ENCODE data around the gene OR5M11. TPM values are rescaled to one million over a fixed set of nuclear protein-coding genes. Genes with fewer than 3 reads are reported as not detected.
"Not testable (repeated sequence)": the region's sequence is repeated elsewhere in the genome, so short reads cannot be mapped to it uniquely, and the experiment has no call there.

Gene OR5M11
- not detected for polyA plus RNA-seq (ENCODE audit: low read depth in 6 of 6)

GRCh38 chr11:56543157-56543556 lies at the start of gene OR5M11:
Gene OR5M11 (minus strand): TSS chr11:56543257. CDS start chr11:56543257, 0 bp downstream.
- H3K27me3 Mint-ChIP-seq = no peaks in the 10 kb centered on the region
- H3K27ac Mint-ChIP-seq = peak within 1 kb of the TSS in 1 of 6 donors; percentile 14
- H3K36me3 Mint-ChIP-seq = no peaks in the 10 kb centered on the region

DNA sequence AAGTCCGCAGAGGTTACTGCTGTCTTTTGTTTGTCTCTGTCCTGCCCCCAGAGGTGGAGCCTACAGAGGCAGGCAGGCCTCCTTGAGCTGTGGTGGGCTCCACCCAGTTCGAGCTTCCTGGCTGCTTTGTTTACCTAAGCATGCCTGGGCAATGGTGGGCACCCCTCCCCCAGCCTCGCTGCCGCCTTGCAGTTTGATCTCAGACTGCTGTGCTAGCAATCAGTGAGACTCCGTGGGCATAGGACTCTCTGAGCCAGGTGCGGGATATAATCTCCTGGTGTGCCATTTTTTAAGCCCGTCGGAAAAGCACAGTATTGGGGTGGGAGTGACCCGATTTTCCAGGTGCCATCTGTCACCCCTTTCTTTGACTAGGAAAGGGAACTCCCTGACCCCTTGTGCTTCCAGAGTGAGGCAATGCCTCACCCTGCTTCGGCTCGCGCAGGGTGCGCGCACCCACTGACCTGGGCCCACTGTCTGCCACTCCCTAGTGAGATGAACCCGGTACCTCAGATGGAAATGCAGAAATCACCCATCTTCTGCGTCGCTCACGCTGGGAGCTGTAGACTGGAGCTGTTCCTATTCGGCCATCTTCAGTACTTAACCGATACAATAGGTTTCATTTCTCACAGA lies 49.1 kb upstream of the OR5M11 start:
- H3K27me3 Mint-ChIP-seq; H3K27ac Mint-ChIP-seq; H3K36me3 Mint-ChIP-seq; DNase-seq; H3K4me3 Mint-ChIP-seq; H3K4me1 Mint-ChIP-seq; ATAC-seq (ENCODE audit: low read depth in 2 of 2): not testable (repeated sequence)
- H3K9me3 Mint-ChIP-seq = peaks cover 0 to 13% (median 4%) of the 10 kb centered on the region in 7 donors

More at GRCh38 chr11:56543157-56543556, at the start of gene OR5M11:
- ATAC-seq (ENCODE audit: low read depth in 2 of 2) (no peak), DNase-seq (no peak)
- Mint-ChIP-seq H3K4me1 (no peaks in the 10 kb centered on the region), H3K9me3 (peaks cover 2 to 18% (median 11%) of the 10 kb centered on the region in 7 donors), H3K4me3 (no peak within 1 kb of the TSS)

DNA sequence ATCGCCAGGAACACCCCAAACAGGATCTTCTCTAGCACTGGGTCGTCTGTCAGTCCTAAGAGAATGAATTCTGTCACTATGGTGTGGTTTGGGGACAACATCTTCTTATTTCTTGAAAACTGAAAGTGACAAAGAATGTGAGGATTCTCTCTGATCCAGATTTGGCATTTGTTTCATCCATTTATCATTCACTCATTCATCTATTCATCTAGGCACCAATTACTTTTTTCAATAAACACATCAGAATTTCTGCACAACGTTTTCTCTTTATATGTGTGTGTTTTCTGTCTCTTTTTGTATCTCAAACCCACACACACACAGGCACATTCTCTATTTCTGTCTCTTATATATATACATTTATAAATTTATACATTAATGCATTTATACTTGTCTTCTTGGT lies 34.6 kb upstream of the OR5M11 start, which contains the start of gene OR5M10:
Gene OR5M10, minus strand, starts transcription at position 101 of the 400 bp plus-strand sequence. Its CDS starts 0 bp downstream, at position 101.
- no peak for DNase-seq
- Mint-ChIP-seq H3K27ac (no peak within 1 kb of the TSS), H3K9me3 (peaks cover 0 to 11% (median 2%) of the 10 kb centered on the region in 7 donors), H3K27me3 (no peaks in the 10 kb centered on the region), H3K4me3 (no peak within 1 kb of the TSS), H3K4me1 (no peaks in the 10 kb centered on the region), H3K36me3 (no peaks in the 10 kb centered on the region)
- no peak for ATAC-seq (ENCODE audit: low read depth in 2 of 2)

GRCh38 chr11:56558574-56558973 lies 15.5 kb upstream of the OR5M11 start:
- Mint-ChIP-seq H3K27ac (no peak overlapping the region), H3K27me3 (no peaks in the 10 kb centered on the region), H3K9me3 (peaks cover 0 to 20% (median 11%) of the 10 kb centered on the region in 7 donors), H3K4me1 (no peaks in the 10 kb centered on the region), H3K4me3 (no peak overlapping the region), H3K36me3 (no peaks in the 10 kb centered on the region)
- no peak for ATAC-seq (ENCODE audit: low read depth in 2 of 2)
- no peak for DNase-seq

GRCh38 chr11:56554691-56555090 lies 11.6 kb upstream of the OR5M11 start:
- H3K27me3 Mint-ChIP-seq; H3K27ac Mint-ChIP-seq; ATAC-seq (ENCODE audit: low read depth in 2 of 2); H3K4me1 Mint-ChIP-seq; DNase-seq; H3K36me3 Mint-ChIP-seq: not testable (repeated sequence)
- Mint-ChIP-seq H3K4me3 (peak overlapping the region in 1 of 8 donors; percentile 48), H3K9me3 (peaks cover 0 to 12% (median 7%) of the 10 kb centered on the region in 7 donors)

DNA sequence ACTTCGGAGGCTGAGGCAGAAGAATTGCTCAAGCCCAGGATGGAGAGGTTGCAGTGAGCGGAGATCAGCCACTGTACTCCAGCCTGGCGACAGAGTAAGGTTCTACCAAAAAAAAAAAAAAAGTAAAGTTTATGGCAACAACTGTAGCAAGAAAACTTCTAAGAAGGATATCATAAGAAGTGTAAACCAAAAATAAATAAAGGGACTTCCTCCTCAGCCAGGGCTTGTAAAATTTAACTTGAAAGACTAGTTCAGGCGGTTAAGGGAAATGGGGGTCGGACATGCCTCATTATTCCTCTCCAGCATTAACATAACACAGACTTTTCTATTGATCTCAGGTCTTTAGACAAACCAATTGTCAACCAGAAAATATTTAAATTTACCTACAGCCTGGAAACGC lies 2.5 kb upstream of the OR5M11 start:
- Mint-ChIP-seq H3K27me3 (no peaks in the 10 kb centered on the region), H3K9me3 (peaks cover 0 to 18% (median 11%) of the 10 kb centered on the region in 7 donors), H3K27ac (no peak overlapping the region), H3K4me3 (no peak overlapping the region), H3K36me3 (no peaks in the 10 kb centered on the region), H3K4me1 (no peaks in the 10 kb centered on the region)
- DNase-seq (no peak), ATAC-seq (ENCODE audit: low read depth in 2 of 2) (no peak)

GRCh38 chr11:56543739-56544138 lies 682 bp upstream of the OR5M11 start:
- Mint-ChIP-seq H3K4me3 (no peak overlapping the region), H3K27ac (peak overlapping the region in 1 of 6 donors; percentile 14), H3K9me3 (peaks cover 0 to 20% (median 11%) of the 10 kb centered on the region in 7 donors), H3K4me1 (no peaks in the 10 kb centered on the region), H3K36me3 (no peaks in the 10 kb centered on the region), H3K27me3 (no peaks in the 10 kb centered on the region)
- ATAC-seq (ENCODE audit: low read depth in 2 of 2) = no peak
- DNase-seq = no peak

GRCh38 chr11:56533054-56533740 lies 9.9 kb downstream of the OR5M11 start:
- DNase-seq (no peak), ATAC-seq (ENCODE audit: low read depth in 2 of 2) (no peak)
- H3K4me1 Mint-ChIP-seq = no peaks in the 10 kb centered on the region
- H3K9me3 Mint-ChIP-seq = peaks cover 0 to 5% (median 3%) of the 10 kb centered on the region in 7 donors
- no peak overlapping the region for H3K27ac Mint-ChIP-seq
- no peak overlapping the region for H3K4me3 Mint-ChIP-seq
- H3K27me3 Mint-ChIP-seq = no peaks in the 10 kb centered on the region
- H3K36me3 Mint-ChIP-seq = no peaks in the 10 kb centered on the region

DNA sequence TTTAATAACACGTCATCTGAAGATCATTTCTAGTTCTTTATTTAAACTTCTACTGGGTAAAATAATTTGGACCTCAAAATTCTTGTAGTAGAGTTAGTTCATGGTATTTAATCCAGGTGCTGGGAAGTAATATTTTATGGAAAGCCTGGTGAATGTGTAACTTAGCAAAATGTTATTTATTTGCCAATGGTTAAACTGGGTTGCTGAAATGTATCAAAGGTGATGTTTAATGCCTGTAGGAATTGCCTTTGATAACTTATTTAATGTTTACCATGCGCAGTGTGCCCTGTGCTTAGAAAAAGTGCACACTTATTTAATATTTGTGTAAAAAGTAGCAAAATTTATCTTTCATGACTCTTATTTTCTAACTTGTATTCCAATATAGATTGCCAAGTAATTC lies 11.2 kb downstream of the OR5M11 start:
- no peak for ATAC-seq (ENCODE audit: low read depth in 2 of 2)
- Mint-ChIP-seq H3K9me3 (peaks cover 0 to 5% (median 3%) of the 10 kb centered on the region in 7 donors), H3K4me3 (no peak overlapping the region), H3K4me1 (no peaks in the 10 kb centered on the region), H3K27me3 (no peaks in the 10 kb centered on the region), H3K36me3 (no peaks in the 10 kb centered on the region), H3K27ac (no peak overlapping the region)
- no peak for DNase-seq

- H3K27ac Mint-ChIP-seq = no peak overlapping the region
- no peak overlapping the region for H3K4me3 Mint-ChIP-seq
- no peaks in the 10 kb centered on the region for H3K27me3 Mint-ChIP-seq
- DNase-seq = no peak
- ATAC-seq (ENCODE audit: low read depth in 2 of 2) = no peak
- H3K36me3 Mint-ChIP-seq = no peaks in the 10 kb centered on the region
- H3K9me3 Mint-ChIP-seq = peaks cover 0 to 8% (median 2%) of the 10 kb centered on the region in 7 donors
- no peaks in the 10 kb centered on the region for H3K4me1 Mint-ChIP-seq
Measured at GRCh38 chr11:56522008-56522407, 21.0 kb downstream of the OR5M11 start.

- H3K27ac Mint-ChIP-seq = peak overlapping the region in 1 of 6 donors; percentile 72
- peaks cover 0 to 5% (median 0%) of the 10 kb centered on the region in 7 donors for H3K9me3 Mint-ChIP-seq
- no peak for ATAC-seq (ENCODE audit: low read depth in 2 of 2)
- no peak overlapping the region for H3K4me3 Mint-ChIP-seq
- H3K36me3 Mint-ChIP-seq = no peaks in the 10 kb centered on the region
- no peaks in the 10 kb centered on the region for H3K27me3 Mint-ChIP-seq
- no peaks in the 10 kb centered on the region for H3K4me1 Mint-ChIP-seq
- DNase-seq = no peak
Measured at GRCh38 chr11:56513280-56513679, 29.8 kb downstream of the OR5M11 start.

DNA sequence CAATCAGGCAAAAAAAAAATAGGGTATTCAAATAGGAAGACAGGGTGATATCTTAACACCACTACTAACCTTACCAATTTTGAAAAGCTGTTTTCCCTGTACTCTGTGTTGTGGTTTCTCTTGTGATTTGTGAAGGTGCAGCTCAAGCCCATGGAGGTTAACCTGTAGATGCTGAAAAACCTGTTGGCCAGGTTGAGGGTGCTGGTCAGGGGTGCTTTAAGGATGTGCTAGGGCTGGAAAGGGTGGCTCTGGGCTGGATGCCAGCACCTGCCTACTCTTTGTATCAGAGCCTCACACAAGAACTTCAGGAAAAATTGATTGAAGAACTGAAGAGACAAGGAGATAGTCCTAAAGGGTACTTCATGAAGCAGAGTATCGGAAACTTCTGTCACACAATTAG lies 33.6 kb downstream of the OR5M11 start:
- H3K9me3 Mint-ChIP-seq = peaks cover 0 to 5% (median 3%) of the 10 kb centered on the region in 7 donors
- H3K4me1 Mint-ChIP-seq = no peaks in the 10 kb centered on the region
- DNase-seq = no peak
- H3K27ac Mint-ChIP-seq = no peak overlapping the region
- no peak for ATAC-seq (ENCODE audit: low read depth in 2 of 2)
- H3K4me3 Mint-ChIP-seq = no peak overlapping the region
- H3K27me3 Mint-ChIP-seq = no peaks in the 10 kb centered on the region
- H3K36me3 Mint-ChIP-seq = no peaks in the 10 kb centered on the region

- peaks cover 0 to 23% (median 5%) of the 10 kb centered on the region in 7 donors for H3K9me3 Mint-ChIP-seq
- H3K4me1 Mint-ChIP-seq = no peaks in the 10 kb centered on the region
- no peak for ATAC-seq (ENCODE audit: low read depth in 2 of 2)
- no peak for DNase-seq
- no peaks in the 10 kb centered on the region for H3K36me3 Mint-ChIP-seq
- no peaks in the 10 kb centered on the region for H3K27me3 Mint-ChIP-seq
- no peak overlapping the region for H3K4me3 Mint-ChIP-seq
- H3K27ac Mint-ChIP-seq = no peak overlapping the region
Measured at GRCh38 chr11:56497010-56497409, 46.0 kb downstream of the OR5M11 start.

DNA sequence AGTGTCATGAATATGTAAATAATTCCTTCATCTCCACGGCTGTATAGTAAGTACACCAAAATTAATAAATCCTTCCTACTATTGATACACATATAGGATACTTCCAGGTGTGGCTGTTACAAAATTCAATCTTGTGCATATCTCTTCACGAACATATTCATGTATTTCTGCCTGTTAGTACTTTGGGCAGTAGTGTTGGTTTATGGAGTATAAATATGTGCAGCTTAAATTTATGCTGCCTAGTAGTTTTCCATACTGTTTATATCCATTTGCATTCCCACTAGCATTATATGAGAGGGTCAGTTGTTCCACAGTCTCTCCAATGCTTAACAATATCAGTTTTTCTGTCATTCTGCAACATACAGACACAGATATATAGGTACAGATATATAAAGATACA lies 47.9 kb downstream of the OR5M11 start:
- DNase-seq = no peak
- no peaks in the 10 kb centered on the region for H3K27me3 Mint-ChIP-seq
- peaks cover 0 to 23% (median 7%) of the 10 kb centered on the region in 7 donors for H3K9me3 Mint-ChIP-seq
- no peak overlapping the region for H3K27ac Mint-ChIP-seq
- ATAC-seq (ENCODE audit: low read depth in 2 of 2) = no peak
- no peaks in the 10 kb centered on the region for H3K36me3 Mint-ChIP-seq
- H3K4me1 Mint-ChIP-seq = no peaks in the 10 kb centered on the region
- H3K4me3 Mint-ChIP-seq = no peak overlapping the region

Measured in naive B cell (primary cell).